Kidney epithelial cell (primary cell): ENCODE measurements around the gene STPG1. TPM values are rescaled to one million over a fixed set of nuclear protein-coding genes. Genes with fewer than 3 reads are reported as not detected.

Source experiments
- DNase-seq: peaks from one replicate; pipeline ENCODE4 v3.0.0-alpha.2; 2010; ENCODE audit warnings: low read depth
- H3K27me3 ChIP-seq: 2 replicates; pipeline ENCODE4 v1.6.0; 2011; ENCODE audit warnings: low read length; ENCODE audit not compliant: control insufficient read depth, insufficient read depth
- H3K36me3 ChIP-seq: 2 replicates; pipeline ENCODE4 v1.5.1; 2011; ENCODE audit warnings: low read length; ENCODE audit not compliant: control insufficient read depth, insufficient read depth
- H3K4me3 ChIP-seq: 2 replicates; pipeline ENCODE4 v1.5.1; 2011; ENCODE audit warnings: low read depth, mild to moderate bottlenecking, control low read depth, low read length
- CTCF ChIP-seq: IDR thresholded peaks from 2 replicates; pipeline ENCODE4 v1.5.1; 2011; ENCODE audit warnings: mild to moderate bottlenecking, moderate library complexity, low read length, control low read depth, inconsistent platforms; ENCODE audit not compliant: insufficient read depth, poor library complexity, severe bottlenecking
- total RNA-seq: library from RNA; depleted of rRNA; stranded (reverse); fragments of >200 nt; gene quantifications from 2 replicates; pipeline ENCODE4 v1.2.3, GENCODE V29; 2015

Gene STPG1
- total RNA-seq, 1 donor from 2014 or later = 7.5 TPM

DNA sequence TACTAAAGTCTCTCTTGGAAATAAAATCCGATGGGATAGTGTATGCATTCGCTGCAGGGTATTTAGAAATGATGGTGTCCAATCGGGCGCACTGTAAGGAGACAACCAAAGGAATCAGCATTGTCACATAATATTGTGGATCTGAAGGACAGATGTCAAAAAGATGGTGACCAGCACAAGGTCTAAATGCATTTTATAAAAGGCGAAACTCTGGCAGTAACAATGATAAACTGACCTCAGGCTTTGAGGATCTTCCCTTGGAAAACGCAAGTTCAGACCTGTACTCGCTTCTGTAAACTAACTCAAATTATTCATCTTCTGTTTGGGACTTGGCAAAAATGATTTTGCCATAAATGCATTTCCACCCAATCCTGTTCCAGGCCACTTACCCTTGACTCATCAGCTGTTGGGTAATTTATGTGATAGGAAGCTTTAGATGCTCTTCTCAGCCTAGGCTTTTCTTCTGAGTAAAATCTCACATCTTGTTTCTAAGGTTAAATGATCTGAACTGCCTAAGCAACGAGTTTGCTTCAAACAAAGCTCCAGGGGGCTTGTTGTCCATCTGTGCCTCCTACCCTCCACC, 33.8 kb downstream of the STPG1 start:
- DNase-seq = no peak
- Histone ChIP-seq H3K27me3 (no peaks in the 10 kb centered on the region), H3K4me3 (no peak overlapping the region), H3K36me3 (peaks cover 1% of the 10 kb centered on the region)
- no peak for TF ChIP-seq CTCF

DNA sequence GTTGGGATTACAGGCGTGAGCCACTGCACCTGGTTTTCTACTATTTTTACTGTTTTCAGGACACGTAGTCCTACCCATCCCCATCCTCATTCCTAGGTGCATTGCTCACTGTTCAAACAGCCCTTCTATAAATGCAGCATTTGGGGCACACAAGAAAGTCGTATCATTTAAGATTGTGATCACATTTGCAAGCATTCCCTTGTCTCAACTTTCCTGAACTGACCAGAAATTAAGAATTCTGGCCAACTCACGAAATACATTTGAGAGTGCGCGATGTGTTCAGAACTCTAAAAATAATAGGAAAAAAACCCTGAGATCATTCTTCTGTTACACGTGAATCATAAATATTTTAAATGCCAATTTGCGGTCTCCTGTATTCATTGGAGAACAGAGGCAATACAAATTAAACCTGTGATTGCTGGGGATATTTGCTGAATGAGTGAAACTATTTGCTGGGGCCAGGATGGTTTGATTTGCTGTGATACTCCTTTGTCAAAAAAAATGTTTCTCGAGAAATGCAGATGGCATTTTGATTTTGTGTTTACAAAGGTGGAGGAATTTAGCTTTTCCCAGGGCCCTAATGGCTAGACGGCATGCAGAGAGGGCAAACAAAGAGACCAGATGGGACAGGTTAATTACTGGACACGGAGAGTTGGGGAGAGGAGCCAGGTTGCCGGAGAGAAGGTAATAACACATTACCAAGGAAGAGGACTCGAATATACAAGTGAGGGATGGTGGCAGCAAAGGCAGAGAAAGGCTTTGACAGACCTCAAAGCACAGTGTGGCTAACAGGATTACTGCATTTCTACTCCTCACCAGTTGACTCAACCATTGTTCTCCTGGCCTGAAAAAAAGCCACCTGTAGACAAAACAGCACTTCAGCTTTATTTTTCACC, 38.4 kb downstream of the STPG1 start:
- no peak overlapping the region for H3K4me3 ChIP-seq
- no peak for TF ChIP-seq CTCF
- DNase-seq = no peak

DNA sequence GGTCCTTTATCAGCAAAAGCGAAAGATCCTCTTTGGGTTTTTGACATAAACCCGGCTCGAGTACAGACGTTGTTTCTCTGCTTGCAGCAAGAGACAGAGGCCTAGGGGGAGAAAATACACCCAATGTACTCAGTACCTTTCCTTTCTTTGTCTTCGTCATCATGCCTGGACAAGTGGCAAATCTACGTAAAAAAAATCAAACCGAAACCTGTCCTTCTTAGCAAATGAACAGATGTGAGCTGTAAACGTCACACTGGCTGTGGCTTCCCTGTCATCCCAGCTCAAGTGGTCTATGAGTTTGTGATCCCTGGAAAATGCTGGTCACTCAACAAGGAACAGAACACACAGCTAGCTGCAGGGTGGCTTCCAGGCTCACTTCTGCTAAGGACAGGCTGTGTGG, 39.9 kb downstream of the STPG1 start:
- DNase-seq = no peak
- H3K4me3 ChIP-seq = no peak overlapping the region
- no peaks in the 10 kb centered on the region for H3K27me3 ChIP-seq
- no peak for TF ChIP-seq CTCF
- H3K36me3 ChIP-seq = no peaks in the 10 kb centered on the region

More for the DNA sequence above, 38.4 kb downstream of the STPG1 start:
- H3K27me3 ChIP-seq = no peaks in the 10 kb centered on the region
- H3K36me3 ChIP-seq = no peaks in the 10 kb centered on the region

DNA sequence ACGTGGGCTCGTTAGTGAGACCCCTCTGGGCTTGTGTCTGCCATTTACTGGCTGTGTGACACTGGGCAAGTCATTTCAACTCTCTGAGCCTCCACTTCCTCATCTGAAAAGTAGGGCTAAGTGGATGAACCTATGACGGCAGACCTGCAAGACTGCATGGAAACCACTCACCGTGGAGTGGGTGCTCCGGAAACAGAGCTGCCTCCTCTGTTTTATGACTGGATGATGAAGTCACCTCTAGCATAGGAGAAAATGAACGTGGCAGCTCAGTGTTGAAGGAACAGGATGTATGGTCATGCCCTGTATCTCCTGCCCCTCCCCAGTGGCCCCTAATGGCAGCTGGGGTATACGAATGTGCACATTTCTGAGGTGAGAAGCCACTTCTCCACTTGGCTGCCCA, 40.5 kb downstream of the STPG1 start:
- DNase-seq = no peak
- TF ChIP-seq CTCF = no peak

GRCh38 chr1:24369801-24370200, 43.8 kb downstream of the STPG1 start:
- no peak for TF ChIP-seq CTCF
- DNase-seq = no peak
- Histone ChIP-seq H3K27me3 (no peaks in the 10 kb centered on the region), H3K36me3 (no peaks in the 10 kb centered on the region), H3K4me3 (no peak overlapping the region)

More for the DNA sequence above, 40.5 kb downstream of the STPG1 start:
- H3K4me3 ChIP-seq = no peak overlapping the region
- H3K27me3 ChIP-seq = no peaks in the 10 kb centered on the region
- no peaks in the 10 kb centered on the region for H3K36me3 ChIP-seq
